ENCODE data around the gene CAMK2N2.

DNA sequence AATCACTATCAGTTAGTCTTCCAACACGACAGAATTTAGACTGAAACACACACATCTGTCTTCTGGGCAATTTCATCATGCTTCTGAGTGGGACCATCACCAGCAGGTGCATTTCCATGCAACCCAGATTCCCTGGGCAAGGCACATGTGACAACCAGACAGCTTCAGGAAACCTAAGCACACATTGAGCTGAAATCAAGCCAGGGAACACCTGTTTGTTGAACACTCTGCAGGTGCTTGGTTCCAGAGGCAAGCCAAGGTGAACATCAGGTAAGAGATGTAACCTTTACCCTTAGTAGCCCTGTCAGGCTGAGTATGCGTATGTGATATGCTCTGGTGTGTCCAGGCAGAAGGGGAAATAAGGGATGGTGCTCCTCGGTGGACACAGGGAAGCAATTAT, 34.4 kb upstream of the CAMK2N2 start:
- TF ChIP-seq, protein P1, sequence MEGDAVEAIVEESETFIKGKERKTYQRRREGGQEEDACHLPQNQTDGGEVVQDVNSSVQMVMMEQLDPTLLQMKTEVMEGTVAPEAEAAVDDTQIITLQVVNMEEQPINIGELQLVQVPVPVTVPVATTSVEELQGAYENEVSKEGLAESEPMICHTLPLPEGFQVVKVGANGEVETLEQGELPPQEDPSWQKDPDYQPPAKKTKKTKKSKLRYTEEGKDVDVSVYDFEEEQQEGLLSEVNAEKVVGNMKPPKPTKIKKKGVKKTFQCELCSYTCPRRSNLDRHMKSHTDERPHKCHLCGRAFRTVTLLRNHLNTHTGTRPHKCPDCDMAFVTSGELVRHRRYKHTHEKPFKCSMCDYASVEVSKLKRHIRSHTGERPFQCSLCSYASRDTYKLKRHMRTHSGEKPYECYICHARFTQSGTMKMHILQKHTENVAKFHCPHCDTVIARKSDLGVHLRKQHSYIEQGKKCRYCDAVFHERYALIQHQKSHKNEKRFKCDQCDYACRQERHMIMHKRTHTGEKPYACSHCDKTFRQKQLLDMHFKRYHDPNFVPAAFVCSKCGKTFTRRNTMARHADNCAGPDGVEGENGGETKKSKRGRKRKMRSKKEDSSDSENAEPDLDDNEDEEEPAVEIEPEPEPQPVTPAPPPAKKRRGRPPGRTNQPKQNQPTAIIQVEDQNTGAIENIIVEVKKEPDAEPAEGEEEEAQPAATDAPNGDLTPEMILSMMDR (conservative IDR thresholded peaks at IDR 0.05), result no peak
- TF ChIP-seq ZFX (IDR thresholded peaks at IDR 0.05), result no peak

Measured in C4-2B (cell line).